ENCODE measurements around the gene AKAP12.

- TF ChIP-seq TAF1 (IDR thresholded peaks at IDR 0.05; ENCODE audit: low read depth) (no peak), FOXM1 (IDR thresholded peaks at IDR 0.05; ENCODE audit: borderline replicate concordance, low read depth) (no peak), EGR1 (IDR thresholded peaks at IDR 0.05) (no peak), EP300 (IDR thresholded peaks at IDR 0.05; ENCODE audit: borderline replicate concordance) (no peak)
These were observed 36.5 kb downstream of the AKAP12 start for GRCh38 chr6:151276112-151276740.
